Transverse colon (tissue), 4 donors: ENCODE results near the gene VPS33A. TPM values are rescaled to one million over a fixed set of nuclear protein-coding genes. Genes with fewer than 3 reads are reported as not detected.

ENCODE experiments used
- DNase-seq: peaks from one replicate; pipeline ENCODE4 v3.0.0-alpha.2; 2019
- H3K27ac ChIP-seq, 4 donors: fragments of 200-600 bp; sonication (generic); 2 replicates each; pipeline ENCODE4 v1.5.1; 2016 to 2018; ENCODE audit warnings: inconsistent platforms in 4 of 4
- H3K27me3 ChIP-seq: fragments of 200-600 bp; sonication (generic); 2 replicates; pipeline ENCODE4 v1.5.1; 2017; ENCODE audit warnings: inconsistent platforms
- H3K36me3 ChIP-seq, 4 donors: fragments of 200-600 bp; sonication (generic); 2 replicates each; pipeline ENCODE4 v1.5.1; 2017 to 2019; ENCODE audit warnings: inconsistent platforms in 4 of 4
- H3K4me1 ChIP-seq, 4 donors: fragments of 200-600 bp; sonication (generic); 2 replicates each; pipeline ENCODE4 v1.5.1; 2017 to 2020; ENCODE audit warnings: inconsistent platforms in 4 of 4
- H3K4me3 ChIP-seq, 4 donors: fragments of 200-600 bp; sonication (generic); 1 replicate in 1 of 4; 2 replicates in 3 of 4; pipeline versions ENCODE4 v1.5.1 to v1.6.1; 2017 to 2019; ENCODE audit warnings: inconsistent platforms in 4 of 4
- H3K9me3 ChIP-seq, 2 donors: fragments of 200-600 bp; sonication (generic); 2 replicates each; pipeline ENCODE4 v1.5.1; 2017 to 2019; ENCODE audit warnings: inconsistent platforms in 2 of 2
- CTCF ChIP-seq, 5 experiments: fragments of 200-600 bp in 3 of 5; fragments of 450-650 bp in 2 of 5; sonication (generic) in 3 of 5; IDR thresholded peaks; 1 replicate in 2 of 5; 2 replicates in 3 of 5; pipeline ENCODE4 v1.5.1; 2016 to 2017; ENCODE audit warnings: antibody characterized with exemption in 5 of 5, inconsistent platforms in 3 of 5, mild to moderate bottlenecking in 2 of 5, moderate library complexity in 1 of 5
- EP300 ChIP-seq: sonication (generic); formaldehyde crosslinking; IDR thresholded peaks from one replicate; pipeline ENCODE4 v1.6.1; 2017; ENCODE audit warnings: antibody characterized with exemption, low read depth
- POLR2A ChIP-seq: fragments of 450-650 bp; IDR thresholded peaks from one replicate; pipeline ENCODE4 v1.6.1; 2016; ENCODE audit warnings: antibody characterized with exemption, mild to moderate bottlenecking, moderate library complexity
- POLR2AphosphoS5 ChIP-seq, 3 donors: sonication (generic); formaldehyde crosslinking; IDR thresholded peaks; one replicate each; pipeline ENCODE4 v1.6.1; 2016; ENCODE audit warnings: antibody characterized with exemption in 3 of 3
- WGBS, 2 donors: methylation state at CpG; one replicate each; pipeline ENCODE4 v1.1.5; 2018; ENCODE audit warnings: low coverage in 1 of 2; 5-methylcytosine and 5-hydroxymethylcytosine counted together
- in situ Hi-C, 4 donors: fragments of 200-750 bp; cut with MboI; loops; one replicate each; pipeline versions ENCODE4 v1.15.0 to v1.15.1; 2017; ENCODE audit warnings: low sequenced_read_pairs in 3 of 4, low pct_ligation_motif_present in 1 of 4, low pct_unique_long_range_greater_than_20kb in 1 of 4
- intact Hi-C: fragments of 100-400 bp; cut with DNase I; formaldehyde crosslinking; loops from one replicate; pipeline ENCODE4 v1.15.1; 2023; ENCODE audit warnings: low total_unique reads
- total RNA-seq, 4 donors: library from RNA; depleted of rRNA; stranded (reverse); fragments of >200 nt; gene quantifications; one replicate each; pipeline ENCODE4 v1.1.0, GENCODE V29; 2016

Gene VPS33A
- 10 to 100 TPM in 3 of 4 donors, 1 to 10 TPM in 1; 2.2 to 18.7 (median 16.3) TPM for total RNA-seq

DNA sequence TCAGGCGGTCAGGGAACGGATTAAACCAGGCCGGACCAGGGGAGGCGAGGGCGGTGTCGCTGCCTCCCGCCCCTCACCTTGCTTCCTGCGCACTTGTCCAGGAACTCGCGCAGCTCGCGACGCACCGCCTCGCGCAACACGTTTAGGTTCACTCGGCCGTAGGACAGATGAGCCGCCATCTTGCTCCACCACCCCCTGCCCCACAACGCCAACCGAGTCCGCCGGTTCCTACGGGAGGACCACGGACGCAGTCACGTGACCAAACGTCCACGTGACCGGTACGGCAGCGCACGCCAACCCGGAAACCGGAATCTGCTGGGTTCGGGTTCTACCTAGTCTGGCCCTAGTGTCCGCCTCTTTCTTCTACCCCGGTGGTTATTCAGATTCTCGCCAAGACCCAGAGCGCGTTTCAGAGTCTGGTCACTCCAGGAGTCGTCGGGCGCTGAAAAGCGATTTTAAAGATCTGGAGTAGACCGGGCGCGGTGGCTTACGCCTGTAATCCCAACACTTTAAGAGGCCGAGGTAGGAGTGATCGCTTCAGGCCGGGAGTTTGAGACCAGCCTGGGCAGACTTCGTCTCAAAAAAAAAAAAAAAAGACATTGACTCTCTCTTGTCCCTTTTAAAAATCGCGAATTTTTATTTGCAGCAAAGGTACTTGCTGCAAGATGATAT is at the start of gene VPS33A:
VPS33A (minus strand) TSS at position 265 of the 672 bp plus-strand sequence; CDS start at position 179, 86 bp downstream.
- Histone ChIP-seq H3K4me1 (peaks cover 0 to 20% (median 13%) of the 10 kb centered on the region in 4 donors), H3K27ac (peak within 1 kb of the TSS; percentile 88 to 95 (median 90)), H3K27me3 (no peaks in the 10 kb centered on the region), H3K9me3 (no peaks in the 10 kb centered on the region), H3K4me3 (peak within 1 kb of the TSS; percentile 66 to 92 (median 72)), H3K36me3 (peaks cover 0 to 11% (median 5%) of the 10 kb centered on the region in 4 donors)
- in situ Hi-C loops, result no loop called here
- TF ChIP-seq POLR2A (peak; percentile 66), EP300 (peak; percentile 46), CTCF (IDR thresholded peaks at IDR 0.05) (peak in 1 of 5 experiments; percentile 7), POLR2AphosphoS5 (IDR thresholded peaks at IDR 0.05) (peak; percentile 84 to 91 (median 89))
- intact Hi-C loops, result no loop called here
- peak; percentile 97 for DNase-seq
- 1 to 2% methylated on average over 6 to 40 of the region's 56 CpGs for WGBS, 2 donors

DNA sequence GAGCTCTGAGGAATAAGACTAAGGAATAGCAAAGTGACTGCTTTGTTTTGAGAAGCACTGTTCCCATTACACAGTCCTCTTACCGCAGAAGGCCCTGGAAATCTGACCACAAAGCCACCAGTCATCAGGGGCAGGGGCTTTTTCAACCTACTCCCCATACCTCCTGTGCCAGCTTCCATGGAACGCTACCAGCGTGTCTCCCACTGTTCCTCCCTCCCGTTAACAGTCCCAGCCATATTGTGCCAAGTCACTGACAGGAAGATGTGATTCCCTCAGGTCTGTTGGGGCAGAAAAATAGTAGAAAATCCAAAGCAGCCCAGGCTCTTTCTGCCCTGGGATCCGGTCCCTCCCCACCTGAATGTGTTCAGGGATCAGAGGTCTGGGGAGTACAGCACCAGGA is 46.6 kb upstream of the VPS33A start:
- no peaks in the 10 kb centered on the region for H3K4me1 ChIP-seq
- in situ Hi-C loops (no loop called here), intact Hi-C loops (no loop called here)
- no peak for TF ChIP-seq EP300
- TF ChIP-seq CTCF (IDR thresholded peaks at IDR 0.05), result no peak
- no peak for TF ChIP-seq POLR2AphosphoS5 (IDR thresholded peaks at IDR 0.05)
- TF ChIP-seq POLR2A, result no peak
- no peaks in the 10 kb centered on the region for H3K27me3 ChIP-seq
- no peaks in the 10 kb centered on the region for H3K9me3 ChIP-seq
- H3K36me3 ChIP-seq, result peaks cover 0 to 32% (median 10%) of the 10 kb centered on the region in 4 donors
- no peak overlapping the region for H3K27ac ChIP-seq
- no peak for DNase-seq
- WGBS, 2 donors, result 100% methylated on average over 4 to 5 of the region's 5 CpGs
- no peak overlapping the region for H3K4me3 ChIP-seq

DNA sequence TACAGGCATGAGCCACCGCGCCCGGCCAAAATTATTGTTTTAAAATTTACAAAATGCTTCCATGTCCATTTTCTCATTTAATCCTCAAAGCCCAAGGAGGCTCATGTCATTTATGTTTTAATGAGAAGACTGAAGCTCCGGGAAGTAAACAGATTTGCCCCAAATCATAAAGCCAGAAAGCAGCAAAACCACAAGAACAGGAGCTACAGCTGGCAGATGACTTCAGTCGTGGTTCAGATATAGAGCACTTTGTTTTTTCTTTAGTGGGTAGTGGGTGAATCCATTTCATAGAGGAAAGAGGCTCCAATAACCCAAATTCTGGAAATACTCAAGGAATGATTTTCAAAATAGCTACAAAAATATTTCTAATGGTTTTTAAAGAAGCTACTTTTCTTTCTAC is 45.4 kb upstream of the VPS33A start:
- in situ Hi-C loops, result no loop called here
- H3K4me1 ChIP-seq, result no peaks in the 10 kb centered on the region
- no peak overlapping the region for H3K4me3 ChIP-seq
- no peaks in the 10 kb centered on the region for H3K27me3 ChIP-seq
- no peak for TF ChIP-seq EP300
- no peak for TF ChIP-seq POLR2A
- no peak for TF ChIP-seq POLR2AphosphoS5 (IDR thresholded peaks at IDR 0.05)
- no peak for TF ChIP-seq CTCF (IDR thresholded peaks at IDR 0.05)
- intact Hi-C loops, result no loop called here
- H3K9me3 ChIP-seq, result no peaks in the 10 kb centered on the region
- peaks cover 0 to 24% (median 8%) of the 10 kb centered on the region in 4 donors for H3K36me3 ChIP-seq
- no peak overlapping the region for H3K27ac ChIP-seq
- 64 to 85% methylated on average over 2 to 5 of the region's 5 CpGs for WGBS, 2 donors
- DNase-seq, result no peak

GRCh38 chr12:122310626-122311333 is 44.5 kb upstream of the VPS33A start:
- in situ Hi-C loops, result no loop called here
- Histone ChIP-seq H3K4me3 (no peak overlapping the region), H3K36me3 (peaks cover 0 to 15% (median 5%) of the 10 kb centered on the region in 4 donors), H3K27ac (no peak overlapping the region), H3K4me1 (no peaks in the 10 kb centered on the region), H3K9me3 (no peaks in the 10 kb centered on the region), H3K27me3 (no peaks in the 10 kb centered on the region)
- DNase-seq, result no peak
- intact Hi-C loops, result no loop called here
- 89 to 97% methylated on average over 3 of the region's 3 CpGs for WGBS, 2 donors
- TF ChIP-seq POLR2A (no peak), EP300 (no peak), CTCF (IDR thresholded peaks at IDR 0.05) (no peak), POLR2AphosphoS5 (IDR thresholded peaks at IDR 0.05) (no peak)
